Gastrocnemius medialis (tissue), 4 donors: Measurements from ENCODE around the gene GRID1. TPM values are rescaled to one million over a fixed set of nuclear protein-coding genes. Genes with fewer than 3 reads are reported as not detected.

Experiments
- ATAC-seq, 2 donors: fragments of 150-250 bp; one replicate each; pipeline ENCODE4 v1.9.1; 2016
- DNase-seq, 2 donors: peaks; one replicate each; pipeline ENCODE4 v3.0.0-alpha.2; 2019
- H3K27ac ChIP-seq, 4 donors: fragments of 200-600 bp; sonication (generic); 1 replicate in 1 of 4; 2 replicates in 3 of 4; pipeline ENCODE4 v1.5.1; 2016 to 2018; ENCODE audit warnings: mild to moderate bottlenecking in 2 of 4, moderate library complexity in 1 of 4
- H3K27me3 ChIP-seq, 3 donors: fragments of 200-600 bp; sonication (generic) in 2 of 3; 1 replicate in 1 of 3; 2 replicates in 2 of 3; pipeline versions ENCODE4 v1.5.1 to v1.6.0; 2016 to 2019; ENCODE audit warnings: mild to moderate bottlenecking in 1 of 3, moderate library complexity in 1 of 3
- H3K36me3 ChIP-seq, 2 donors: fragments of 200-600 bp; sonication (generic) in 1 of 2; one replicate each; pipeline ENCODE4 v1.5.1; 2017 to 2018
- H3K4me1 ChIP-seq, 2 donors: fragments of 200-600 bp; sonication (generic) in 1 of 2; one replicate each; pipeline ENCODE4 v1.5.1; 2016 to 2017; ENCODE audit warnings: mild to moderate bottlenecking in 2 of 2
- H3K4me3 ChIP-seq, 4 donors: fragments of 200-600 bp; sonication (generic) in 3 of 4; 1 replicate in 1 of 4; 2 replicates in 3 of 4; pipeline ENCODE4 v1.5.1; 2016 to 2019; ENCODE audit warnings: mild to moderate bottlenecking in 2 of 4
- H3K9me3 ChIP-seq, 3 donors: fragments of 200-600 bp; sonication (generic) in 2 of 3; 1 replicate in 1 of 3; 2 replicates in 2 of 3; pipeline ENCODE4 v1.5.1; 2016 to 2019
- POLR2A ChIP-seq, 2 donors: fragments of 450-650 bp; IDR thresholded peaks; one replicate each; pipeline ENCODE4 v1.6.1; 2017; ENCODE audit warnings: antibody characterized with exemption in 2 of 2, mild to moderate bottlenecking in 2 of 2, moderate library complexity in 2 of 2
- in situ Hi-C, 4 donors: fragments of 200-750 bp; cut with MboI; loops; one replicate each; pipeline versions ENCODE4 v1.15.0 to v1.8.0; 2017; ENCODE audit warnings: low sequenced_read_pairs in 4 of 4
- intact Hi-C: fragments of 100-400 bp; cut with DNase I; formaldehyde crosslinking; loops from one replicate; pipeline ENCODE4 v1.15.1; 2023; ENCODE audit warnings: low total_unique reads
- total RNA-seq, 4 donors: library from RNA; depleted of rRNA; stranded (reverse); fragments of >200 nt; gene quantifications; one replicate each; pipeline versions ENCODE4 v1.1.0 to v1.2.3, GENCODE V29; 2016
- TF ChIP-seq, protein P1 (sequence below), 5 experiments: fragments of 450-650 bp in 3 of 5; fragments of 200-600 bp in 2 of 5; sonication (generic) in 2 of 5; IDR thresholded peaks in 4 of 5; conservative IDR thresholded peaks in 1 of 5; 1 replicate in 4 of 5; 2 replicates in 1 of 5; pipeline ENCODE4 v1.5.1; 2016 to 2019; ENCODE audit warnings: antibody characterized with exemption in 5 of 5, mild to moderate bottlenecking in 3 of 5, moderate library complexity in 3 of 5

The GRID1 gene
- total RNA-seq, 4 donors from 2014 or later: 0.17 to 1.4 (median 0.79) TPM

DNA sequence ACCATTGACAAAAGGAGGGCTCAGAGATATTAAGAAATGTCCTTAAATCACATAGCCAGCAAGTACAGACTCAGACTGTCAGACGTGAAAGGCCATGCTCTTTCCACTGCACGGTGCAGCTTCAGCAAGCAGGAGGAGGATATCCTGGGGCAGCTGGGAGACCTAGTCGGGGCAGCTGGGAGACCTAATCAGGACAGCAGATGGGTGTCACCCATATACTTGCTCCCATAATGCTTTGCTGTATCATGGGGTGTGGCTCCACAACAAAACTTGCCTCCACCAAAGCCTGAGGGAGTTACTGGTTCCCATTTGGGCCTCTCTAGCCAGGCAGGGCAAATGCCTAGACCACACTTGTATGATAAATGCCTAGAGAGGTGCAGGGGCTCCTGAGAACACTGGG lies 55.4 kb downstream of the GRID1 start:
- H3K4me3 ChIP-seq: no peak overlapping the region
- no peaks in the 10 kb centered on the region for H3K27me3 ChIP-seq
- intact Hi-C loops (no loop called here), in situ Hi-C loops (no loop called here)
- DNase-seq (no peak), ATAC-seq (no peak)
- H3K36me3 ChIP-seq: no peaks in the 10 kb centered on the region
- H3K27ac ChIP-seq: no peak overlapping the region
- TF ChIP-seq POLR2A (IDR thresholded peaks at IDR 0.05): no peak
- TF ChIP-seq, protein P1, sequence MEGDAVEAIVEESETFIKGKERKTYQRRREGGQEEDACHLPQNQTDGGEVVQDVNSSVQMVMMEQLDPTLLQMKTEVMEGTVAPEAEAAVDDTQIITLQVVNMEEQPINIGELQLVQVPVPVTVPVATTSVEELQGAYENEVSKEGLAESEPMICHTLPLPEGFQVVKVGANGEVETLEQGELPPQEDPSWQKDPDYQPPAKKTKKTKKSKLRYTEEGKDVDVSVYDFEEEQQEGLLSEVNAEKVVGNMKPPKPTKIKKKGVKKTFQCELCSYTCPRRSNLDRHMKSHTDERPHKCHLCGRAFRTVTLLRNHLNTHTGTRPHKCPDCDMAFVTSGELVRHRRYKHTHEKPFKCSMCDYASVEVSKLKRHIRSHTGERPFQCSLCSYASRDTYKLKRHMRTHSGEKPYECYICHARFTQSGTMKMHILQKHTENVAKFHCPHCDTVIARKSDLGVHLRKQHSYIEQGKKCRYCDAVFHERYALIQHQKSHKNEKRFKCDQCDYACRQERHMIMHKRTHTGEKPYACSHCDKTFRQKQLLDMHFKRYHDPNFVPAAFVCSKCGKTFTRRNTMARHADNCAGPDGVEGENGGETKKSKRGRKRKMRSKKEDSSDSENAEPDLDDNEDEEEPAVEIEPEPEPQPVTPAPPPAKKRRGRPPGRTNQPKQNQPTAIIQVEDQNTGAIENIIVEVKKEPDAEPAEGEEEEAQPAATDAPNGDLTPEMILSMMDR (IDR thresholded peaks at IDR 0.05 in 4 of 5, conservative IDR thresholded peaks at IDR 0.05 in 1 of 5): no peak
- H3K4me1 ChIP-seq: no peaks in the 10 kb centered on the region
- no peaks in the 10 kb centered on the region for H3K9me3 ChIP-seq

DNA sequence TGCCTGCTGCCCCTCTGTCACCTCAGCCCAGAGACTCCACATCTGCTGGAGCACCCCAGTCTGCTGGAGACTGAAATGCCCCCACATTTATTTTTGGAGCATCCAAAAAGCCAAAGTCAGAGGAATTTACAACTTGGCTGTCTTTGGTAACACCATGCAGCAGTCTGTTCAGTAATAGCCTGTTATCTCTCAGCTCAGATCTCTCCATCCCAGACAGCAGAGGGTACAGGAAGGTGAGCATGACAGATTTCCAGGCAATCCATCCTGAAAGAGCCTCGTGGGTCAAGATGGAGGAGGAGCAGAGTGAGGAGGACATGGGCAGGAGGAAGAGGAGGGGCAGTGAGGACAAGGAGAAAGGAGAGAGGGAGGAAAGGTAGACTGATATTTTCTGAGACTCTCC lies 55.9 kb downstream of the GRID1 start:
- H3K36me3 ChIP-seq: no peaks in the 10 kb centered on the region
- no peak overlapping the region for H3K4me3 ChIP-seq
- no peak overlapping the region for H3K27ac ChIP-seq
- intact Hi-C loops (no loop called here), in situ Hi-C loops (no loop called here)
- DNase-seq (no peak), ATAC-seq (no peak)
- H3K27me3 ChIP-seq: no peaks in the 10 kb centered on the region
- TF ChIP-seq POLR2A (IDR thresholded peaks at IDR 0.05): no peak
- TF ChIP-seq, protein P1 (IDR thresholded peaks at IDR 0.05 in 4 of 5, conservative IDR thresholded peaks at IDR 0.05 in 1 of 5): no peak
- H3K9me3 ChIP-seq: no peaks in the 10 kb centered on the region
- no peaks in the 10 kb centered on the region for H3K4me1 ChIP-seq

DNA sequence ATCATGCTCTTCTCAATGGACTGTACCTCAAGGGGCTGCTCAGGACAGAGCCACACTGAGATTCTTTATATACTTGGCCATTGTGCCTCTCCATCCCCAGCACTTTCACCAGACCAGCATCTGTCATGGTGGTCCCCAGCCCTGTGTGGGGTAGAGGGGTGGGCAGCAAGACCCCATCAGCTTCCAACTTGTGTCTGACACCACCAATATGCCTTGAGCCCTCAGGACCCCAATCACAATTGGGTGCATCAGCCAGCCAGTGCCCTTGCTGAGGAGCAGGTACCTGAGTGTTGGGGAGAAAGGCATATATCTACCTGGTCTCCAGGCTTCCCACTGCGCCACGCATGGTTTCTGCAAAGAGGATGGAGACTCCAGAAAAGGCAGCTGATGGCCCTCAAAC lies 56.3 kb downstream of the GRID1 start:
- no peaks in the 10 kb centered on the region for H3K4me1 ChIP-seq
- ATAC-seq (no peak), DNase-seq (no peak)
- H3K4me3 ChIP-seq: no peak overlapping the region
- H3K27me3 ChIP-seq: no peaks in the 10 kb centered on the region
- no peak overlapping the region for H3K27ac ChIP-seq
- in situ Hi-C loops (no loop called here), intact Hi-C loops (no loop called here)
- H3K36me3 ChIP-seq: no peaks in the 10 kb centered on the region
- no peak for TF ChIP-seq POLR2A (IDR thresholded peaks at IDR 0.05)
- TF ChIP-seq, protein P1 (IDR thresholded peaks at IDR 0.05 in 4 of 5, conservative IDR thresholded peaks at IDR 0.05 in 1 of 5): no peak
- H3K9me3 ChIP-seq: no peaks in the 10 kb centered on the region

DNA sequence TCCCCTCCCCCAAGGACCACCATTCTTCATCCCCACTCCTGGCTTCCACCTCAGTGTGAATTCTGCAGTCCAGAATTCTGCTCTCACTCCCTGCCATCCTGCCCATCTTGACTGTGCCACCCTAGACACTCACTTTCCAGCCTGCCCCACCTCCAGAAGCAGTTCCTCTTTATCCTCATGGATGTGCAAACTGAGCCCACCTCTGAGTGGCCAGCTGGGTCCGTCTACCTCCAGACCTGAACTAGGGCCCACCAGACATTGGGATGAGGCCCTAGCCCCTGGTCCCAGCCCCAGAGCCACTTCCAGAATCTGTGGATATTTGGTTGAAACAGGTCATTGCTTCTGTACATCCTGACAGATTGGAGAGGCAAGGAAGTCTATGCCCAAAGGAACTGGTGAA lies 58.5 kb downstream of the GRID1 start:
- ATAC-seq: no peak
- in situ Hi-C loops: no loop called here
- Histone ChIP-seq H3K36me3 (no peaks in the 10 kb centered on the region), H3K4me1 (no peaks in the 10 kb centered on the region), H3K27me3 (no peaks in the 10 kb centered on the region), H3K9me3 (no peaks in the 10 kb centered on the region), H3K27ac (no peak overlapping the region), H3K4me3 (no peak overlapping the region)
- TF ChIP-seq, protein P1 (IDR thresholded peaks at IDR 0.05 in 4 of 5, conservative IDR thresholded peaks at IDR 0.05 in 1 of 5): no peak
- TF ChIP-seq POLR2A (IDR thresholded peaks at IDR 0.05): no peak
- intact Hi-C loops: no loop called here
- no peak for DNase-seq

DNA sequence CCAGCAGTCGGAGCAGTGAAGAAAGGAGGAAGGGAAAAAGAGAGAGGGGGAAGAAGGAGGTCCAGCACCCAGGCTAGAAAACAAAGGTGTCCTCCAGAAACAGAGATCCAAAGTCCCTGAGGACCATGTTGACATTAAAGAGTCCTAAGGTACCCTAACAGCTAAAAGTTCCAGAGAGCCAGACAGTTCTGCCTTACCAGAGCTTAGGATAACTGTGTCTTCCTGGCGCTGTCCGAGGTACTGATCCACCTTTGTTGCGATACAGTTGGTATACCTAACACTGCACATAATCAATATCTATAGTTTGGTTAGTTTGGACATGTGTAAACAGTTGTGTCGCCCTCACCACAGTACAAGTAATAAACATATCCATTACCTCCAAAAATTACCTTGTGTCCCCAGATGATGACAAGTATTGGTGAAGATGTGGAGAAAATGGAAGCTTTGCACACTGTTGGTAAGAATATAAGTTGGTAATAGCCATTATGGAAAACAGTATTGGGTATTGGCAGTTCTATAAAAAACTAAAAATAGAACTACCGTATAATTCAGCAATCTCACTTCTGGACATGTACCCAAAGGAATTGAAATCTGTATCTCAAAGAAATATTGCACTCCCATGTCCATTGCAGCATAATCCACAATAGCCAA lies 59.8 kb downstream of the GRID1 start:
- Histone ChIP-seq H3K4me3 (no peak overlapping the region), H3K36me3 (no peaks in the 10 kb centered on the region), H3K27ac (no peak overlapping the region), H3K27me3 (no peaks in the 10 kb centered on the region), H3K4me1 (no peaks in the 10 kb centered on the region), H3K9me3 (no peaks in the 10 kb centered on the region)
- intact Hi-C loops (no loop called here), in situ Hi-C loops (no loop called here)
- ATAC-seq (no peak), DNase-seq (no peak)
- TF ChIP-seq, protein P1 (IDR thresholded peaks at IDR 0.05 in 4 of 5, conservative IDR thresholded peaks at IDR 0.05 in 1 of 5): no peak
- TF ChIP-seq POLR2A (IDR thresholded peaks at IDR 0.05): no peak
